IMR-90 (cell line): ENCODE results near the gene SLC17A5. TPM values are rescaled to one million over a fixed set of nuclear protein-coding genes. Genes with fewer than 3 reads are reported as not detected.
A peak's percentile ranks its signal among the peaks of the same experiment; 100 is the strongest.

Experiments used
- ATAC-seq: fragments of 200-7000 bp; cut with Tn5 transposase; 2 replicates; pipeline ENCODE4 v1.9.1; 2020; ENCODE audit warnings: low read depth, mild to moderate bottlenecking, moderate library complexity
- BruUV-seq: library from RNA; stranded (reverse); fragments of 400-500 nt; replicated peaks from 2 replicates; lab custom pipeline; 2021; lab: Mats Ljungman, UMichigan
- CTCF ChIA-PET: fragments of 300-600 bp; formaldehyde crosslinking; extraction: SDS; loops from one replicate; lab custom pipeline; 2021; ENCODE audit warnings: antibody characterized with exemption; lab: Yijun Ruan, JAX
- POLR2A ChIA-PET: fragments of 300-600 bp; sonication (Branson Sonifier 250); formaldehyde crosslinking; loops from one replicate; lab custom pipeline; 2022; ENCODE audit warnings: antibody characterized with exemption; ENCODE audit not compliant: unreplicated experiment; lab: Charles Lee
- DNase-seq: peaks from one replicate; pipeline ENCODE4 v3.0.0; 2013
- H2AFZ ChIP-seq: replicated peaks from 2 replicates; pipeline ENCODE3; 2013; ENCODE audit warnings: low read length, mild to moderate bottlenecking; ENCODE audit not compliant: poor library complexity
- H2AK5ac ChIP-seq: 2 replicates; pipeline ENCODE4 v1.6.1; 2013; ENCODE audit warnings: low read depth, low read length, inconsistent platforms
- H2AK9ac ChIP-seq: replicated peaks from 2 replicates; pipeline ENCODE3; 2013; ENCODE audit warnings: mild to moderate bottlenecking, low read depth, low read length, moderate library complexity; ENCODE audit not compliant: poor library complexity
- H2BK120ac ChIP-seq: 2 replicates; pipeline ENCODE4 v1.6.1; 2013; ENCODE audit warnings: low read depth, low read length, inconsistent platforms
- H2BK15ac ChIP-seq: 3 replicates; pipeline ENCODE4 v1.6.1; 2013; ENCODE audit warnings: low read depth, low read length, inconsistent platforms
- H2BK20ac ChIP-seq: 2 replicates; pipeline ENCODE4 v1.6.1; 2013; ENCODE audit warnings: low read depth, mild to moderate bottlenecking, inconsistent platforms, low read length, moderate library complexity
- H2BK5ac ChIP-seq: 2 replicates; pipeline ENCODE4 v1.6.1; 2013; ENCODE audit warnings: mild to moderate bottlenecking, low read depth, low read length, inconsistent platforms; ENCODE audit not compliant: poor library complexity, severe bottlenecking
- H3K14ac ChIP-seq: replicated peaks from 2 replicates; pipeline ENCODE4 v1.6.1; 2013; ENCODE audit warnings: low read depth, low read length, inconsistent platforms
- H3K18ac ChIP-seq: 2 replicates; pipeline ENCODE4 v1.6.1; 2013; ENCODE audit warnings: low read depth, low read length, control low read depth
- H3K23ac ChIP-seq: 2 replicates; pipeline ENCODE4 v1.6.1; 2013; ENCODE audit warnings: low read depth, low read length, inconsistent platforms
- H3K27ac ChIP-seq: 2 replicates; pipeline ENCODE4 v1.5.1; 2013; ENCODE audit warnings: mild to moderate bottlenecking, control low read depth, low read length; ENCODE audit not compliant: insufficient read depth
- H3K27me3 ChIP-seq: 2 replicates; pipeline ENCODE4 v1.6.1; 2013; ENCODE audit warnings: low read length; ENCODE audit not compliant: control insufficient read depth, insufficient read depth
- H3K36me3 ChIP-seq: 2 replicates; pipeline ENCODE4 v1.6.1; 2013; ENCODE audit warnings: low read length, mixed read lengths; ENCODE audit not compliant: control insufficient read depth, insufficient read depth
- H3K4ac ChIP-seq: 2 replicates; pipeline ENCODE4 v1.6.1; 2013; ENCODE audit warnings: low read depth, low read length, inconsistent platforms
- H3K4me1 ChIP-seq: 2 replicates; pipeline ENCODE4 v1.6.1; 2013; ENCODE audit warnings: low read length, mixed read lengths; ENCODE audit not compliant: control insufficient read depth, insufficient read depth
- H3K4me2 ChIP-seq: 2 replicates; pipeline ENCODE4 v1.6.1; 2013; ENCODE audit warnings: low read depth, mild to moderate bottlenecking, control low read depth, low read length, moderate library complexity
- H3K4me3 ChIP-seq: 2 replicates; pipeline ENCODE4 v1.5.1; 2013; ENCODE audit warnings: low read depth, mild to moderate bottlenecking, control low read depth, low read length, moderate library complexity; ENCODE audit not compliant: insufficient read depth
- H3K56ac ChIP-seq: 2 replicates; pipeline ENCODE4 v1.6.1; 2013; ENCODE audit warnings: low read length, inconsistent platforms; ENCODE audit not compliant: insufficient read depth; ENCODE audit errors: extremely low read depth
- H3K79me1 ChIP-seq, 2 experiments: 2 replicates each; pipeline ENCODE4 v1.6.1; 2013; ENCODE audit warnings: low read length in 2 of 2, inconsistent platforms in 1 of 2, low read depth in 1 of 2
- H3K9ac ChIP-seq: 2 replicates; pipeline ENCODE4 v1.6.1; 2013; ENCODE audit warnings: low read depth, low read length, control low read depth
- H3K9me1 ChIP-seq: 2 replicates; pipeline ENCODE4 v1.6.1; 2013; ENCODE audit warnings: low read length, inconsistent platforms; ENCODE audit not compliant: insufficient read depth
- H3K9me3 ChIP-seq: 2 replicates; pipeline ENCODE4 v1.6.1; 2013; ENCODE audit warnings: low read length; ENCODE audit not compliant: control insufficient read depth, insufficient read depth
- H4K20me1 ChIP-seq: 2 replicates; pipeline ENCODE4 v1.6.1; 2013; ENCODE audit warnings: low read length, inconsistent platforms; ENCODE audit not compliant: insufficient read depth
- H4K5ac ChIP-seq: 2 replicates; pipeline ENCODE4 v1.6.1; 2013; ENCODE audit warnings: mild to moderate bottlenecking, low read depth, low read length, control low read depth
- H4K8ac ChIP-seq, 2 experiments: 2 replicates each; pipeline ENCODE4 v1.6.1; 2013; ENCODE audit warnings: low read depth in 2 of 2, low read length in 2 of 2, control low read depth in 1 of 2, inconsistent platforms in 1 of 2
- H4K91ac ChIP-seq: 2 replicates; pipeline ENCODE4 v1.6.1; 2013; ENCODE audit warnings: low read depth, low read length, inconsistent platforms; ENCODE audit not compliant: insufficient read depth
- BHLHE40 ChIP-seq: fragments of 150-350 bp; IDR thresholded peaks from 2 replicates; pipeline ENCODE4 v1.6.1; 2016; ENCODE audit warnings: mild to moderate bottlenecking, low read depth, low read length
- CEBPB ChIP-seq: IDR thresholded peaks from 2 replicates; pipeline ENCODE4 v1.6.1; 2012; ENCODE audit warnings: low read depth, low read length, improper control_type of control experiment
- CHD1 ChIP-seq: IDR thresholded peaks from 2 replicates; pipeline ENCODE4 v1.6.1; 2012; ENCODE audit warnings: low read depth, low read length, improper control_type of control experiment
- MAFK ChIP-seq: IDR thresholded peaks from 2 replicates; pipeline ENCODE4 v1.6.1; 2012; ENCODE audit warnings: low read depth, low read length, improper control_type of control experiment
- WGBS, 2 experiments: methylation state at CpG; one replicate each; pipeline versions ENCODE4 v1.1.5 to v1.1.7; 2013; ENCODE audit warnings: missing lambda C conversion rate in 2 of 2; ENCODE audit not compliant: insufficient read length in 1 of 2; ENCODE audit errors: extremely low coverage in 2 of 2; 5-methylcytosine and 5-hydroxymethylcytosine counted together
- dilution Hi-C: fragments of 300-500 bp; cut with HindIII; formaldehyde crosslinking; loops from one replicate; pipeline ENCODE4 v1.14.3; 2018; ENCODE audit warnings: low sequenced_read_pairs; ENCODE audit not compliant: unreplicated experiment
- in situ Hi-C: fragments of 300-500 bp; cut with MboI; formaldehyde crosslinking; loops from 3 replicates; pipeline ENCODE4 v1.14.3; 2019; ENCODE audit warnings: low sequenced_read_pairs, inconsistent platforms, mixed read lengths
- intact Hi-C: fragments of 100-400 bp; cut with micrococcal nuclease; formaldehyde crosslinking; loops from 2 replicates; pipeline ENCODE4 v1.10.0; 2022
- polyA plus RNA-seq, 3 experiments: library from polyadenylated mRNA; depleted of rRNA; stranded (reverse); fragments of >200 nt; gene quantifications; 2 replicates each; pipeline ENCODE4 v1.2.3, GENCODE V29; 2012; ENCODE audit warnings: low replicate concordance in 1 of 3
- total RNA-seq: library from RNA; depleted of rRNA; stranded (reverse); fragments of >200 nt; gene quantifications from 2 replicates; pipeline ENCODE4 v1.2.3, GENCODE V29; 2012

Gene SLC17A5
- total and polyA plus RNA-seq, 2 of the 4 experiments (the other 2 are of a cell fraction): 20.8 to 27.2 TPM

- TF ChIP-seq MAFK (no peak), BHLHE40 (no peak)
Measured at GRCh38 chr6:73564578-73565345, 89.0 kb downstream of the SLC17A5 start (continued).

DNA sequence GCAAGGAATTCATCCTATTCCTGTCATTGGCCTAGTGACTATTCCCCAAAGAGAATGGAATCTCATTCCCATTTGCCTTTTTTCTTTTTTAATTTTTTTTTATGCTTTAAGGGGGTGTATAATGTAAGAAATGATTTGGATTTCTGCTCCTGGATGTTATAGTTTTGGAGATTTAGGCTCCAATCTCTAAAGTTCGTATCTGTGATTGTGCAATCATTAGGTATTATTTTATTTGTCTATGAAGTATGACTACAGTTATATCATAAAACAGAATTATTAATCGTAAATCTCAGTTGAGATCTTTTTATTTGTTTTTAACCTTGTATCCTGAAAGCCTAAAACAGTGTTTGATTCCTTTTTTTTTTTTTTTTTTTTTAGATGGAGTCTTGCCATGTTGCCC lies 91.2 kb downstream of the SLC17A5 start:
- no peak overlapping the region for H2BK20ac ChIP-seq
- no peak overlapping the region for H2AK5ac ChIP-seq
- no peak overlapping the region for H3K23ac ChIP-seq
- ChIA-PET CTCF (no interaction called here), POLR2A (no interaction called here)
- H2AK9ac ChIP-seq: no peak overlapping the region
- H2BK5ac ChIP-seq: no peak overlapping the region
- peaks cover 12% of the 10 kb centered on the region for H3K4me1 ChIP-seq
- no peak overlapping the region for H3K9ac ChIP-seq
- H3K9me1 ChIP-seq: peaks cover 9% of the 10 kb centered on the region; the same call in 1 of the 2 replicates
- ATAC-seq (no peak), DNase-seq (no peak)
- no peak overlapping the region for H2BK120ac ChIP-seq
- H3K9me3 ChIP-seq: no peaks in the 10 kb centered on the region
- no peak overlapping the region for H4K8ac ChIP-seq
- H3K36me3 ChIP-seq: no peaks in the 10 kb centered on the region
- no peak overlapping the region for H3K18ac ChIP-seq
- no peak overlapping the region for H3K56ac ChIP-seq
- dilution Hi-C loops (no loop called here), intact Hi-C loops (no loop called here), in situ Hi-C loops (no loop called here)
- no peak overlapping the region for H3K4me2 ChIP-seq
- no peak overlapping the region for H4K5ac ChIP-seq
- no peaks in the 10 kb centered on the region for H4K20me1 ChIP-seq
- H3K27ac ChIP-seq: no peak overlapping the region
- TF ChIP-seq CEBPB (peak; percentile 85), CHD1 (no peak)
- H2BK15ac ChIP-seq: no peak overlapping the region
- no TSS peak for BruUV-seq
- H3K79me1 ChIP-seq: 0 out of 4 replicates have a peak, but pooled peaks cover 0 to 4% of the 10 kb centered on the region in 2 experiments
- no peaks in the 10 kb centered on the region for H3K27me3 ChIP-seq
- no peak overlapping the region for H3K14ac ChIP-seq
- H3K4me3 ChIP-seq: no peak overlapping the region
- H2AFZ ChIP-seq: no peak overlapping the region
- no peak overlapping the region for H3K4ac ChIP-seq
- WGBS, 2 experiments: no CpG with 5 or more reads among the region's 2 CpGs
- H4K91ac ChIP-seq: no peak overlapping the region
